CD4-positive, alpha-beta T cell treated with Interleukin-12 subunit alpha and Interleukin-12 subunit beta, for 1 hour (primary cell): ENCODE results near the gene NPIPA8.
"Not testable (repeated sequence)": the region's sequence is repeated elsewhere in the genome, so short reads cannot be mapped to it uniquely, and the experiment has no call there.

Experiments
- DNase-seq: peaks from one replicate; pipeline ENCODE4 v3.0.0-alpha.2; 2020

The NPIPA8 gene

GRCh38 chr16:18270171-18270570 lies 66.4 kb downstream of the NPIPA8 start:
- DNase-seq: not testable (repeated sequence)
